ENCODE results near the gene SMARCA4. TPM values are rescaled to one million over a fixed set of nuclear protein-coding genes. Genes with fewer than 3 reads are reported as not detected.
A peak's percentile ranks its signal among the peaks of the same experiment; 100 is the strongest.

SMARCA4 gene
- total RNA-seq, 1 experiment from 2014 or later = 36.2 TPM

DNA sequence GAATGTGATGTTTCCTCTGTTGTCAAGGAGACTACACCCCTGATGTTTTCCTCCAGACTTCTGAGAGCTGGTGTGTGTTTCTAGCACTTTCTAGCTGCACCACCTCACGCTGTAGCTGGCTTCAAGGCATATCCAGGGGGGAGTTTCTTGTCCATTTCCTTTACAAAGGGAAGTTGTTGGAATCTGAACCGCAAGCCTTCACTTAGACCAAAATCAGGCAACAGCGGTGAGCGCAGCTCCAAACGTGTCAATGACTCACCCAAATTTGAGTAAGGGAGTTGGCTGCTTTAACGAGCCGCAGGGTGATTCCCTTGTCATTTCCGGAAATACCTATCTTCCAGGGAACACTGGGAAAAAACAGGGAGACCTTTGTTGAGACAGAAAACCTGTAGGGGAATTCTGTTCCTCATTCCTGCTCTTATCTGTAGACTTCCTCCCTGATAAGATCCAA is 130.9 kb downstream of the SMARCA4 start:
- Histone ChIP-seq H3K27me3 (ENCODE audit: control insufficient read depth, insufficient read depth, low read length) (no peaks in the 10 kb centered on the region), H3K4me3 (ENCODE audit: low read depth in 2 of 2, low read length in 2 of 2) (peak overlapping the region; percentile 82 to 95), H3K27ac (ENCODE audit: low read length) (peak overlapping the region; percentile 95), H3K9me3 (ENCODE audit: control insufficient read depth, insufficient read depth, low read depth, low read length) (no peaks in the 10 kb centered on the region), H3K4me1 (ENCODE audit: control insufficient read depth, insufficient read depth, low read length) (peaks cover 44% of the 10 kb centered on the region), H3K36me3 (ENCODE audit: control insufficient read depth, insufficient read depth, low read length) (peaks cover 7% of the 10 kb centered on the region)
- DNase-seq (ENCODE audit: low read depth, low spot score) (peak; percentile 76), ATAC-seq (0 out of 2 replicates have a peak, but pooled peaks have one; percentile 1)
- TF ChIP-seq SIN3A (IDR thresholded peaks at IDR 0.05; ENCODE audit: borderline replicate concordance, insufficient read depth, low read depth, low read length) (no peak), POLR2AphosphoS5 (IDR thresholded peaks at IDR 0.05; ENCODE audit: low read depth, low read length) (peak; percentile 24; the same call in 1 of the 2 replicates)
- in situ Hi-C loops (cut with HindIII; ENCODE audit: low pct_unique_long_range_greater_than_20kb, low sequenced_read_pairs) = no loop called here
- ChIA-PET CTCF (no interaction called here), POLR2A (interaction anchor here (0.6 kb wide), 1 partner anchor 621 kb away, joined by 4 read pairs; no protein-coding TSS in a partner anchor)
- no TSS peak for BruUV-seq (replicated peaks)
- intact Hi-C loops (cut with micrococcal nuclease; ENCODE audit: unreplicated experiment) = no loop called here

DNA sequence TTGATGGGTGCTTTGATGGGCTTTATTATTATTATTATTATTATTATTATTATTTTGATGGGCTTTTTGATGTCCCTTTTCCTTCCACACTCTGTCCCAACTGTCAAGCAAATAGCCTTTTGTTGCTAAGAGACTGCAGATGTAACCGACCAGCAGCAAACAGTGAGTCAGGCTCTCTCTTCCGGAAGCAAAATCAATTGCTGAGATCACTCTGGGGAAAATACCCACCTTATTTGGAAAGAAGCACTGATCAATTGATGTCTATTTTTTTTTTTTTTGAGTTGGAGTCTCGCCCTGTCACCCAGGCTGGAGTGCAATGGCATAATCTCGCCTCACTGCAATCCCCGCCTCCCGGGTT is 131.3 kb downstream of the SMARCA4 start:
- DNase-seq (ENCODE audit: low read depth, low spot score) = no peak
- peak overlapping the region; percentile 82 to 95 for H3K4me3 ChIP-seq (ENCODE audit: low read depth in 2 of 2, low read length in 2 of 2)
- ChIA-PET POLR2A (interaction anchor here (0.6 kb wide), 1 partner anchor 620 kb away, joined by 4 read pairs; no protein-coding TSS in a partner anchor), CTCF (no interaction called here)
- no peaks in the 10 kb centered on the region for H3K27me3 ChIP-seq (ENCODE audit: control insufficient read depth, insufficient read depth, low read length)
- TF ChIP-seq POLR2AphosphoS5 (IDR thresholded peaks at IDR 0.05; ENCODE audit: low read depth, low read length) (no peak), SIN3A (IDR thresholded peaks at IDR 0.05; ENCODE audit: borderline replicate concordance, insufficient read depth, low read depth, low read length) (no peak), TCF7L2 (IDR thresholded peaks at IDR 0.05; ENCODE audit: low read depth, low read length) (no peak)
- TF ChIP-seq, protein P1, sequence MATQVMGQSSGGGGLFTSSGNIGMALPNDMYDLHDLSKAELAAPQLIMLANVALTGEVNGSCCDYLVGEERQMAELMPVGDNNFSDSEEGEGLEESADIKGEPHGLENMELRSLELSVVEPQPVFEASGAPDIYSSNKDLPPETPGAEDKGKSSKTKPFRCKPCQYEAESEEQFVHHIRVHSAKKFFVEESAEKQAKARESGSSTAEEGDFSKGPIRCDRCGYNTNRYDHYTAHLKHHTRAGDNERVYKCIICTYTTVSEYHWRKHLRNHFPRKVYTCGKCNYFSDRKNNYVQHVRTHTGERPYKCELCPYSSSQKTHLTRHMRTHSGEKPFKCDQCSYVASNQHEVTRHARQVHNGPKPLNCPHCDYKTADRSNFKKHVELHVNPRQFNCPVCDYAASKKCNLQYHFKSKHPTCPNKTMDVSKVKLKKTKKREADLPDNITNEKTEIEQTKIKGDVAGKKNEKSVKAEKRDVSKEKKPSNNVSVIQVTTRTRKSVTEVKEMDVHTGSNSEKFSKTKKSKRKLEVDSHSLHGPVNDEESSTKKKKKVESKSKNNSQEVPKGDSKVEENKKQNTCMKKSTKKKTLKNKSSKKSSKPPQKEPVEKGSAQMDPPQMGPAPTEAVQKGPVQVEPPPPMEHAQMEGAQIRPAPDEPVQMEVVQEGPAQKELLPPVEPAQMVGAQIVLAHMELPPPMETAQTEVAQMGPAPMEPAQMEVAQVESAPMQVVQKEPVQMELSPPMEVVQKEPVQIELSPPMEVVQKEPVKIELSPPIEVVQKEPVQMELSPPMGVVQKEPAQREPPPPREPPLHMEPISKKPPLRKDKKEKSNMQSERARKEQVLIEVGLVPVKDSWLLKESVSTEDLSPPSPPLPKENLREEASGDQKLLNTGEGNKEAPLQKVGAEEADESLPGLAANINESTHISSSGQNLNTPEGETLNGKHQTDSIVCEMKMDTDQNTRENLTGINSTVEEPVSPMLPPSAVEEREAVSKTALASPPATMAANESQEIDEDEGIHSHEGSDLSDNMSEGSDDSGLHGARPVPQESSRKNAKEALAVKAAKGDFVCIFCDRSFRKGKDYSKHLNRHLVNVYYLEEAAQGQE (IDR thresholded peaks at IDR 0.05; ENCODE audit: insufficient read depth in 1 of 2, low read depth in 2 of 2, low read length in 1 of 2) = no peak
- TF ChIP-seq, protein P2, sequence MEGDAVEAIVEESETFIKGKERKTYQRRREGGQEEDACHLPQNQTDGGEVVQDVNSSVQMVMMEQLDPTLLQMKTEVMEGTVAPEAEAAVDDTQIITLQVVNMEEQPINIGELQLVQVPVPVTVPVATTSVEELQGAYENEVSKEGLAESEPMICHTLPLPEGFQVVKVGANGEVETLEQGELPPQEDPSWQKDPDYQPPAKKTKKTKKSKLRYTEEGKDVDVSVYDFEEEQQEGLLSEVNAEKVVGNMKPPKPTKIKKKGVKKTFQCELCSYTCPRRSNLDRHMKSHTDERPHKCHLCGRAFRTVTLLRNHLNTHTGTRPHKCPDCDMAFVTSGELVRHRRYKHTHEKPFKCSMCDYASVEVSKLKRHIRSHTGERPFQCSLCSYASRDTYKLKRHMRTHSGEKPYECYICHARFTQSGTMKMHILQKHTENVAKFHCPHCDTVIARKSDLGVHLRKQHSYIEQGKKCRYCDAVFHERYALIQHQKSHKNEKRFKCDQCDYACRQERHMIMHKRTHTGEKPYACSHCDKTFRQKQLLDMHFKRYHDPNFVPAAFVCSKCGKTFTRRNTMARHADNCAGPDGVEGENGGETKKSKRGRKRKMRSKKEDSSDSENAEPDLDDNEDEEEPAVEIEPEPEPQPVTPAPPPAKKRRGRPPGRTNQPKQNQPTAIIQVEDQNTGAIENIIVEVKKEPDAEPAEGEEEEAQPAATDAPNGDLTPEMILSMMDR (IDR thresholded peaks at IDR 0.05) = no peak
- H3K9me3 ChIP-seq (ENCODE audit: control insufficient read depth, insufficient read depth, low read depth, low read length) = no peaks in the 10 kb centered on the region
- H3K4me1 ChIP-seq (ENCODE audit: control insufficient read depth, insufficient read depth, low read length) = peaks cover 44% of the 10 kb centered on the region
- peaks cover 7% of the 10 kb centered on the region for H3K36me3 ChIP-seq (ENCODE audit: control insufficient read depth, insufficient read depth, low read length)
- ATAC-seq = no peak
- in situ Hi-C loops (cut with HindIII; ENCODE audit: low pct_unique_long_range_greater_than_20kb, low sequenced_read_pairs) (no loop called here), intact Hi-C loops (cut with micrococcal nuclease; ENCODE audit: unreplicated experiment) (no loop called here)
- no TSS peak for BruUV-seq (replicated peaks)
- H3K27ac ChIP-seq (ENCODE audit: low read length) = peak overlapping the region; percentile 95

DNA sequence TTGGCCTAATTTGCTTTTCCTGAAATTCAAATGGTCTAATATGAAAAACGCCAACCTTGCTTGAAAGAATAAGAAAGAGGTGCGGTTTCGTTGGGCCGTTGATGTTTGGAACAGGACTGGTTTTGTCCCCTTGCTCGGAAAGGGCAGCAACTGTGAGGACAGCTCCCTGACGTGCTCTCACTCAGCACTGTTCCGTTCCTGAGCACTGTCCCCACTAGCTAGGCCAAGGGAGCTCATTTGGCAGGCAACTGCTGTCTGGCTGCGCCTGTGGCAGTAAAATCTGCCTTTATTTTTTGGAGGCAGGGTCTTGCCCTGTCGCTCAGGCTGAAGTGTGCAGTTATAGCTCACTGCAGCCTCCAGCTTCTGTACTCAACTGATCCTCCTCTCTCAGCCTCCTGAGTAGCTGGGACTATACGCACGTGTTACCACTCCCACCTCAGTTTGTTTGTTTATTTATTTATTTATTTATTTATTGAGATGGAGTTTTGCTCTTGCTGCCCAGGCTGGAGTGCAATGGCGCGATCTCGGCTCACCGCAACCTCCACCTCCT is 132.9 kb downstream of the SMARCA4 start:
- Histone ChIP-seq H3K36me3 (ENCODE audit: control insufficient read depth, insufficient read depth, low read length) (peaks cover 7% of the 10 kb centered on the region), H3K9me3 (ENCODE audit: control insufficient read depth, insufficient read depth, low read depth, low read length) (no peaks in the 10 kb centered on the region), H3K4me1 (ENCODE audit: control insufficient read depth, insufficient read depth, low read length) (peaks cover 36% of the 10 kb centered on the region), H3K27ac (ENCODE audit: low read length) (peak overlapping the region; percentile 95), H3K4me3 (ENCODE audit: low read depth in 2 of 2, low read length in 2 of 2) (peak overlapping the region in 1 of 2 experiments; percentile 23; a peak in 1 of 4 replicates), H3K27me3 (ENCODE audit: control insufficient read depth, insufficient read depth, low read length) (no peaks in the 10 kb centered on the region)
- ATAC-seq (no peak), DNase-seq (ENCODE audit: low read depth, low spot score) (no peak)
- CTCF ChIA-PET = interaction anchor here (0.6 kb wide), 1 partner anchor 160 kb away, joined by 3 read pairs; no protein-coding TSS in a partner anchor
- TF ChIP-seq, protein P1 (IDR thresholded peaks at IDR 0.05; ENCODE audit: insufficient read depth in 1 of 2, low read depth in 2 of 2, low read length in 1 of 2) = no peak
- POLR2A ChIA-PET = no interaction called here
- in situ Hi-C loops (cut with HindIII; ENCODE audit: low pct_unique_long_range_greater_than_20kb, low sequenced_read_pairs) (no loop called here), intact Hi-C loops (cut with micrococcal nuclease; ENCODE audit: unreplicated experiment) (no loop called here)
- BruUV-seq (replicated peaks) = no TSS peak

All from Panc1 (cell line).